Hepatocyte (in vitro differentiated cells): ENCODE data around the gene ATP6V1G3.
"Not testable (repeated sequence)": the region's sequence is repeated elsewhere in the genome, so short reads cannot be mapped to it uniquely, and the experiment has no call there.

Source experiments
- EZH2 ChIP-seq: fragments of 200-600 bp; sonication (generic); IDR thresholded peaks from 2 replicates; pipeline ENCODE4 v1.6.1; 2016; ENCODE audit warnings: antibody characterized with exemption, mild to moderate bottlenecking, borderline replicate concordance
- TF ChIP-seq, protein P1 (sequence below): fragments of 200-600 bp; sonication (generic); IDR thresholded peaks from 2 replicates; pipeline ENCODE4 v1.5.1; 2016; ENCODE audit warnings: antibody characterized with exemption, mild to moderate bottlenecking; ENCODE audit not compliant: poor library complexity

DNA sequence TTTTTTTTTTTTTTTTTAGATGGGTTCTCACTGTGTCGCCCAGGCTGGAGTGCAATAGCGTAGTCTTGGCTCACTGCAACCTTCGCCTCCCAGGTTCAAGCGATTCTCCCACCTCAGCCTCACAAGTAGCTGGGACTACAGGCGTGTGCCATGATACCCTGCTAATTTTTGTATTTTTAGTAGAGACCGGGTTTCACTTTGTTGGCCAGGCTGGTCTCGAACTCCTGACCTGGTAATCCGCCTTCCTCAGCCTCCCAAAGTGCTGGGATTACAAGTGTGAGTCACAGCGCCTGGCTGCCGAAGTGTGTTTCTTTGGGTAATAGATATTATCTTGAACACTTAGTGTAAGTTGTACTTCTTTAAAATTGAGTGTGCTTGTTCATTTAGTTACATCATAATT is 16.4 kb downstream of the ATP6V1G3 start:
- TF ChIP-seq, protein P1, sequence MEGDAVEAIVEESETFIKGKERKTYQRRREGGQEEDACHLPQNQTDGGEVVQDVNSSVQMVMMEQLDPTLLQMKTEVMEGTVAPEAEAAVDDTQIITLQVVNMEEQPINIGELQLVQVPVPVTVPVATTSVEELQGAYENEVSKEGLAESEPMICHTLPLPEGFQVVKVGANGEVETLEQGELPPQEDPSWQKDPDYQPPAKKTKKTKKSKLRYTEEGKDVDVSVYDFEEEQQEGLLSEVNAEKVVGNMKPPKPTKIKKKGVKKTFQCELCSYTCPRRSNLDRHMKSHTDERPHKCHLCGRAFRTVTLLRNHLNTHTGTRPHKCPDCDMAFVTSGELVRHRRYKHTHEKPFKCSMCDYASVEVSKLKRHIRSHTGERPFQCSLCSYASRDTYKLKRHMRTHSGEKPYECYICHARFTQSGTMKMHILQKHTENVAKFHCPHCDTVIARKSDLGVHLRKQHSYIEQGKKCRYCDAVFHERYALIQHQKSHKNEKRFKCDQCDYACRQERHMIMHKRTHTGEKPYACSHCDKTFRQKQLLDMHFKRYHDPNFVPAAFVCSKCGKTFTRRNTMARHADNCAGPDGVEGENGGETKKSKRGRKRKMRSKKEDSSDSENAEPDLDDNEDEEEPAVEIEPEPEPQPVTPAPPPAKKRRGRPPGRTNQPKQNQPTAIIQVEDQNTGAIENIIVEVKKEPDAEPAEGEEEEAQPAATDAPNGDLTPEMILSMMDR: not testable (repeated sequence)
- TF ChIP-seq EZH2: not testable (repeated sequence)
